IPS DF 6.9 (cell line): ENCODE measurements around the gene UTF1.

Experiments used
- DNase-seq: peaks from one replicate; pipeline ENCODE4 v3.0.0-alpha.2; 2013; ENCODE audit warnings: low read depth, low spot score
- H3K27ac ChIP-seq: one replicate; pipeline ENCODE4 v1.5.1; 2013; ENCODE audit warnings: low read length, control low read depth
- H3K27me3 ChIP-seq: 2 replicates; pipeline ENCODE4 v1.6.1; 2013; ENCODE audit warnings: mild to moderate bottlenecking, low read length; ENCODE audit not compliant: control insufficient read depth, insufficient read depth
- H3K36me3 ChIP-seq: 2 replicates; pipeline ENCODE4 v1.6.1; 2013; ENCODE audit warnings: low read length; ENCODE audit not compliant: control insufficient read depth, insufficient read depth
- H3K4me1 ChIP-seq: 2 replicates; pipeline ENCODE4 v1.6.1; 2013; ENCODE audit warnings: low read length; ENCODE audit not compliant: control insufficient read depth, insufficient read depth
- H3K4me3 ChIP-seq: 2 replicates; pipeline ENCODE4 v1.5.1; 2013; ENCODE audit warnings: mild to moderate bottlenecking, low read length
- H3K9me3 ChIP-seq: 2 replicates; pipeline ENCODE4 v1.6.1; 2013; ENCODE audit warnings: low read length, inconsistent platforms; ENCODE audit not compliant: control insufficient read depth, insufficient read depth
- WGBS: extraction: QIAGEN DNeasy Blood & Tissue Kit; methylation state at CpG from one replicate; pipeline ENCODE4 v1.1.7; 2013; ENCODE audit warnings: mixed read lengths, missing lambda C conversion rate; ENCODE audit not compliant: insufficient read length, insufficient coverage; 5-methylcytosine and 5-hydroxymethylcytosine counted together

Gene UTF1

GRCh38 chr10:133187091-133187905, 42.7 kb upstream of the UTF1 start:
- no CpG with 5 or more reads among the region's 38 CpGs for WGBS
- no peak overlapping the region for H3K4me3 ChIP-seq
- 0 out of 2 replicates have a peak, but pooled peaks cover 2% of the 10 kb centered on the region for H3K9me3 ChIP-seq
- peaks cover 14% of the 10 kb centered on the region for H3K36me3 ChIP-seq
- no peaks in the 10 kb centered on the region for H3K27me3 ChIP-seq
- H3K4me1 ChIP-seq, result no peaks in the 10 kb centered on the region
- no peak for DNase-seq
- no peak overlapping the region for H3K27ac ChIP-seq

- Histone ChIP-seq H3K9me3 (0 out of 2 replicates have a peak, but pooled peaks cover 2% of the 10 kb centered on the region), H3K27ac (no peak overlapping the region), H3K27me3 (no peaks in the 10 kb centered on the region), H3K4me1 (no peaks in the 10 kb centered on the region), H3K36me3 (peaks cover 14% of the 10 kb centered on the region), H3K4me3 (no peak overlapping the region)
- no peak for DNase-seq
- WGBS, result no CpG with 5 or more reads among the region's 38 CpGs
Observed at GRCh38 chr10:133187906-133188681, 41.9 kb upstream of the UTF1 start.

GRCh38 chr10:133189256-133189655, 40.8 kb upstream of the UTF1 start:
- H3K36me3 ChIP-seq, result peaks cover 9% of the 10 kb centered on the region
- no peak overlapping the region for H3K4me3 ChIP-seq
- DNase-seq, result no peak
- 0 out of 2 replicates have a peak, but pooled peaks cover 2% of the 10 kb centered on the region for H3K9me3 ChIP-seq
- no peaks in the 10 kb centered on the region for H3K4me1 ChIP-seq
- no peak overlapping the region for H3K27ac ChIP-seq
- H3K27me3 ChIP-seq, result no peaks in the 10 kb centered on the region
- no CpG with 5 or more reads among the region's 22 CpGs for WGBS

GRCh38 chr10:133189726-133190125, 40.3 kb upstream of the UTF1 start:
- no CpG with 5 or more reads among the region's 14 CpGs for WGBS
- no peak overlapping the region for H3K4me3 ChIP-seq
- H3K27ac ChIP-seq, result no peak overlapping the region
- peaks cover 5% of the 10 kb centered on the region; the same call in 1 of the 2 replicates for H3K36me3 ChIP-seq
- DNase-seq, result no peak
- no peaks in the 10 kb centered on the region for H3K27me3 ChIP-seq
- no peaks in the 10 kb centered on the region for H3K4me1 ChIP-seq
- 0 out of 2 replicates have a peak, but pooled peaks cover 2% of the 10 kb centered on the region for H3K9me3 ChIP-seq

GRCh38 chr10:133190225-133190624, 39.8 kb upstream of the UTF1 start:
- H3K4me3 ChIP-seq, result no peak overlapping the region
- H3K27me3 ChIP-seq, result no peaks in the 10 kb centered on the region
- H3K36me3 ChIP-seq, result peaks cover 5% of the 10 kb centered on the region; the same call in 1 of the 2 replicates
- no peak overlapping the region for H3K27ac ChIP-seq
- no peak for DNase-seq
- 0 out of 2 replicates have a peak, but pooled peaks cover 2% of the 10 kb centered on the region for H3K9me3 ChIP-seq
- no peaks in the 10 kb centered on the region for H3K4me1 ChIP-seq
- WGBS, result no CpG with 5 or more reads among the region's 10 CpGs

GRCh38 chr10:133191651-133192050, 38.4 kb upstream of the UTF1 start:
- Histone ChIP-seq H3K27ac (no peak overlapping the region), H3K36me3 (peaks cover 5% of the 10 kb centered on the region; the same call in 1 of the 2 replicates), H3K27me3 (no peaks in the 10 kb centered on the region), H3K4me1 (no peaks in the 10 kb centered on the region), H3K9me3 (0 out of 2 replicates have a peak, but pooled peaks cover 2% of the 10 kb centered on the region), H3K4me3 (no peak overlapping the region)
- WGBS, result no CpG with 5 or more reads among the region's 4 CpGs
- DNase-seq, result no peak

- H3K27me3 ChIP-seq, result no peaks in the 10 kb centered on the region
- no peak overlapping the region for H3K27ac ChIP-seq
- no peaks in the 10 kb centered on the region for H3K4me1 ChIP-seq
- H3K9me3 ChIP-seq, result 0 out of 2 replicates have a peak, but pooled peaks cover 2% of the 10 kb centered on the region
- DNase-seq, result no peak
- no CpG with 5 or more reads among the region's 4 CpGs for WGBS
- H3K36me3 ChIP-seq, result peaks cover 4% of the 10 kb centered on the region; the same call in 1 of the 2 replicates
- no peak overlapping the region for H3K4me3 ChIP-seq
Observed at GRCh38 chr10:133194151-133194550, 35.9 kb upstream of the UTF1 start.

GRCh38 chr10:133195096-133195495, 34.9 kb upstream of the UTF1 start:
- no CpG with 5 or more reads among the region's 19 CpGs for WGBS
- H3K36me3 ChIP-seq, result no peaks in the 10 kb centered on the region
- H3K27ac ChIP-seq, result no peak overlapping the region
- no peaks in the 10 kb centered on the region for H3K27me3 ChIP-seq
- H3K4me1 ChIP-seq, result no peaks in the 10 kb centered on the region
- DNase-seq, result no peak
- 0 out of 2 replicates have a peak, but pooled peaks cover 2% of the 10 kb centered on the region for H3K9me3 ChIP-seq
- H3K4me3 ChIP-seq, result no peak overlapping the region

- no CpG with 5 or more reads among the region's 23 CpGs for WGBS
- Histone ChIP-seq H3K4me3 (no peak overlapping the region), H3K27me3 (no peaks in the 10 kb centered on the region), H3K36me3 (no peaks in the 10 kb centered on the region), H3K4me1 (no peaks in the 10 kb centered on the region), H3K9me3 (0 out of 2 replicates have a peak, but pooled peaks cover 2% of the 10 kb centered on the region), H3K27ac (no peak overlapping the region)
- DNase-seq, result no peak
Observed at GRCh38 chr10:133195611-133196010, 34.4 kb upstream of the UTF1 start.

GRCh38 chr10:133196221-133196915, 33.6 kb upstream of the UTF1 start:
- Histone ChIP-seq H3K9me3 (0 out of 2 replicates have a peak, but pooled peaks cover 2% of the 10 kb centered on the region), H3K27ac (no peak overlapping the region), H3K27me3 (no peaks in the 10 kb centered on the region), H3K4me3 (no peak overlapping the region), H3K36me3 (no peaks in the 10 kb centered on the region), H3K4me1 (no peaks in the 10 kb centered on the region)
- no peak for DNase-seq
- WGBS, result no CpG with 5 or more reads among the region's 24 CpGs
